Measurements from ENCODE around the gene ZNF248. TPM values are rescaled to one million over a fixed set of nuclear protein-coding genes. Genes with fewer than 3 reads are reported as not detected.

ZNF248 gene
- total RNA-seq, 3 donors from 2014 or later (not counting 1 experiment from before 2014, with no cell fraction given) = 2.8 to 6.3 (median 5.1) TPM

GRCh38 chr10:37762287-37762686, 95.1 kb downstream of the ZNF248 start:
- H3K4me3 Mint-ChIP-seq = no peak overlapping the region
- Histone ChIP-seq H3K9me3 (ENCODE audit: control insufficient read depth, insufficient read depth, low read length) (peaks cover 19% of the 10 kb centered on the region), H3K36me3 (ENCODE audit: control insufficient read depth, insufficient read depth, low read length) (no peaks in the 10 kb centered on the region), H3K27me3 (ENCODE audit: control insufficient read depth, insufficient read depth, low read length) (no peaks in the 10 kb centered on the region), H3K4me1 (ENCODE audit: control insufficient read depth, insufficient read depth, low read length) (no peaks in the 10 kb centered on the region), H3K4me3 (ENCODE audit: low read length) (no peak overlapping the region), H3K27ac (ENCODE audit: low read length) (no peak overlapping the region)
- TF ChIP-seq CTCF (IDR thresholded peaks at IDR 0.05) = no peak
- H3K4me1 Mint-ChIP-seq = no peaks in the 10 kb centered on the region
- DNase-seq (no peak), ATAC-seq (no peak)
- no peak overlapping the region for H3K27ac Mint-ChIP-seq
- no peaks in the 10 kb centered on the region for H3K27me3 Mint-ChIP-seq (ENCODE audit: low read depth in 2 of 2)
- intact Hi-C loops (cut with micrococcal nuclease) = no loop called here
- peaks cover 11 to 24% of the 10 kb centered on the region in 2 donors for H3K9me3 Mint-ChIP-seq
- H3K36me3 Mint-ChIP-seq = peaks cover 26% of the 10 kb centered on the region

GRCh38 chr10:37760817-37761216, 96.6 kb downstream of the ZNF248 start:
- H3K4me1 ChIP-seq (ENCODE audit: control insufficient read depth, insufficient read depth, low read length) = no peaks in the 10 kb centered on the region
- Mint-ChIP-seq H3K4me1 (no peaks in the 10 kb centered on the region), H3K36me3 (peaks cover 30% of the 10 kb centered on the region), H3K4me3 (no peak overlapping the region), H3K27ac (no peak overlapping the region), H3K27me3 (ENCODE audit: low read depth in 2 of 2) (no peaks in the 10 kb centered on the region), H3K9me3 (peaks cover 10 to 20% of the 10 kb centered on the region in 2 donors)
- no peak overlapping the region for H3K27ac ChIP-seq (ENCODE audit: low read length)
- H3K27me3 ChIP-seq (ENCODE audit: control insufficient read depth, insufficient read depth, low read length) = no peaks in the 10 kb centered on the region
- H3K9me3 ChIP-seq (ENCODE audit: control insufficient read depth, insufficient read depth, low read length) = peaks cover 19% of the 10 kb centered on the region
- TF ChIP-seq CTCF (IDR thresholded peaks at IDR 0.05) = no peak
- H3K36me3 ChIP-seq (ENCODE audit: control insufficient read depth, insufficient read depth, low read length) = no peaks in the 10 kb centered on the region
- no peak for DNase-seq
- ATAC-seq = no peak
- intact Hi-C loops (cut with micrococcal nuclease) = no loop called here
- H3K4me3 ChIP-seq (ENCODE audit: low read length) = no peak overlapping the region
- WGBS (ENCODE audit: insufficient coverage) = 31% methylated on average over 1 of the region's 1 CpG

- Mint-ChIP-seq H3K36me3 (peaks cover 19% of the 10 kb centered on the region), H3K27ac (no peak overlapping the region), H3K4me1 (no peaks in the 10 kb centered on the region), H3K27me3 (ENCODE audit: low read depth in 2 of 2) (no peaks in the 10 kb centered on the region), H3K9me3 (peaks cover 10 to 15% of the 10 kb centered on the region in 2 donors), H3K4me3 (no peak overlapping the region)
- peaks cover 15% of the 10 kb centered on the region for H3K9me3 ChIP-seq (ENCODE audit: control insufficient read depth, insufficient read depth, low read length)
- H3K27ac ChIP-seq (ENCODE audit: low read length) = no peak overlapping the region
- no peak for DNase-seq
- H3K27me3 ChIP-seq (ENCODE audit: control insufficient read depth, insufficient read depth, low read length) = no peaks in the 10 kb centered on the region
- H3K36me3 ChIP-seq (ENCODE audit: control insufficient read depth, insufficient read depth, low read length) = no peaks in the 10 kb centered on the region
- no peak for TF ChIP-seq CTCF (IDR thresholded peaks at IDR 0.05)
- H3K4me3 ChIP-seq (ENCODE audit: low read length) = no peak overlapping the region
- no peaks in the 10 kb centered on the region for H3K4me1 ChIP-seq (ENCODE audit: control insufficient read depth, insufficient read depth, low read length)
- no peak for ATAC-seq
- intact Hi-C loops (cut with micrococcal nuclease) = no loop called here
Measured at GRCh38 chr10:37758074-37758473, 99.3 kb downstream of the ZNF248 start.

- no peaks in the 10 kb centered on the region for H3K27me3 Mint-ChIP-seq (ENCODE audit: low read depth in 2 of 2)
- H3K4me3 ChIP-seq (ENCODE audit: low read length) = no peak overlapping the region
- intact Hi-C loops (cut with micrococcal nuclease) = no loop called here
- TF ChIP-seq CTCF (IDR thresholded peaks at IDR 0.05) = no peak
- H3K4me1 Mint-ChIP-seq = no peaks in the 10 kb centered on the region
- peaks cover 25% of the 10 kb centered on the region for H3K9me3 ChIP-seq (ENCODE audit: control insufficient read depth, insufficient read depth, low read length)
- no peaks in the 10 kb centered on the region for H3K36me3 ChIP-seq (ENCODE audit: control insufficient read depth, insufficient read depth, low read length)
- no peaks in the 10 kb centered on the region for H3K4me1 ChIP-seq (ENCODE audit: control insufficient read depth, insufficient read depth, low read length)
- H3K36me3 Mint-ChIP-seq = peaks cover 12% of the 10 kb centered on the region
- H3K27me3 ChIP-seq (ENCODE audit: control insufficient read depth, insufficient read depth, low read length) = no peaks in the 10 kb centered on the region
- no peak overlapping the region for H3K27ac Mint-ChIP-seq
- ATAC-seq = no peak
- peaks cover 8 to 9% of the 10 kb centered on the region in 2 donors for H3K9me3 Mint-ChIP-seq
- 28% methylated on average over 2 of the region's 2 CpGs for whole genome bisulfite sequencing (ENCODE audit: insufficient coverage)
- no peak for DNase-seq
- no peak overlapping the region for H3K27ac ChIP-seq (ENCODE audit: low read length)
- H3K4me3 Mint-ChIP-seq = no peak overlapping the region
Measured at GRCh38 chr10:37754538-37755323, 102.7 kb downstream of the ZNF248 start.
